Urothelium cell line (cell line): ENCODE data around the gene PTPRE.
A peak's percentile ranks its signal among the peaks of the same experiment; 100 is the strongest.

Experiments
- DNase-seq: peaks from one replicate; pipeline ENCODE4 v3.0.0; 2011; ENCODE audit warnings: low spot score, mixed read lengths
- FAIRE-seq: peaks from 2 replicates; lab custom pipeline; 2011; peaks lifted over from hg19 to GRCh38; lab: Jason Lieb, UNC

PTPRE gene

GRCh38 chr10:128109707-128110106 is 202.8 kb downstream of the PTPRE start:
- no peak for DNase-seq
- no peak for FAIRE-seq

- DNase-seq (no peak), FAIRE-seq (no peak)
Observed at GRCh38 chr10:128110339-128110738, 203.4 kb downstream of the PTPRE start.

DNA sequence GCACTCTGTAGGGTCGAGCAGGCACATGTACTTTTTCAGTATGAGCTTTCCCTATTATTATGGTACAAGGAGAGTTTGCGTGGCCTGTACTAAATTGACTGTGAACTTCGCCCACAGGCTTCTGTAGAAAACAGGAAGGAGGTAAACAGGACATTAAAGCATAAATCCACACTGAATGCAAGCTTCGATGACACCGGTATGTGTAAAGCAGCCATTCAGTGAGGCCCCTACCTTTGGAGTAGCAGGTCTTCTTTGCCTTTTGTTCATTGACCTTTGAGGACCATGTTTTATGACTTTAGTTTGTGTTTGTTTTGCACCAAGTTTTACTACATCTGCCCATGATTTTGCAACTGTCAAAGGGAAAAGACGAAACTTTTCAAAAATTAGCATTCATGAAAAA is 204.8 kb downstream of the PTPRE start:
- FAIRE-seq (no peak), DNase-seq (no peak)

GRCh38 chr10:128113026-128113425 is 206.1 kb downstream of the PTPRE start:
- FAIRE-seq, result no peak

DNA sequence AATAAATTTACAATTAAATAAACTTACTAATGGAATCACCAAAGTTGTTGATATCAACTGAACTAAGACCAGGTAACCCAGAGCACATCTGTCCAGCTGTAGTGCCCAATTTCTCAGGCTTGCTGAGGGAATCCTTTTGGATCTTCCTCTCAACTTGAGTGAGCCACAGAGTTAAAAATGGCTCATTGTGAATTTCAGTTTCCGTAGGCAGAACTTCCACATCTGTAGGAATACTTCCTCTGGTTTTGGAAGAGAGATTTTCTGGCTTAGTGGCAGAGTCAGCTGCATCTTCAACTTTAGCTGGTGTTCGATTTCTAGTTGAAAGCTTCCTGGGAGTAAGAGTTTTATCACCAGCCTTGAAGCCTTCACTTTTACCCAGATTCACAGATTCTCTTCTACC is 208.0 kb downstream of the PTPRE start:
- DNase-seq (no peak), FAIRE-seq (no peak)

More at GRCh38 chr10:128113026-128113425, 206.1 kb downstream of the PTPRE start:
- no peak for DNase-seq

GRCh38 chr10:128115356-128115755 is 208.5 kb downstream of the PTPRE start:
- DNase-seq, result no peak
- no peak for FAIRE-seq

DNA sequence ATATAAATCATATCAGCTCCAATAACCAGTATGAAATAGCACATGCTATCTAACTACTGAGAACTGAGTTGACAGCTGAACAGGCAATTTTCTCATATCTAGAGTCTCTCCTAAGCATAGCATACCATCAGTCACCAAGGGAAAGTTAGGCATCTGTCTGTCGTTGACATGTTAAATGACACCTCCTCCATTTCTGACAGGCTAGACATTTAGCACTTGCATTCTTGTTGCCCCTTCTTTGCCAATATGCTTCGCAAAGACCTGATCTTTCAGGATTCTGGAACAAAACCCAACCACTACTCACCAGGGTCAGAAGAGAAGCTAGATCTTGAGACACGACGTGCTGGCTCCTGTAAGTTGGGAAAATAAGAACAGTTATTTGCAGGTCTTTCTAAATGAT is 209.3 kb downstream of the PTPRE start:
- FAIRE-seq (no peak), DNase-seq (no peak)

DNA sequence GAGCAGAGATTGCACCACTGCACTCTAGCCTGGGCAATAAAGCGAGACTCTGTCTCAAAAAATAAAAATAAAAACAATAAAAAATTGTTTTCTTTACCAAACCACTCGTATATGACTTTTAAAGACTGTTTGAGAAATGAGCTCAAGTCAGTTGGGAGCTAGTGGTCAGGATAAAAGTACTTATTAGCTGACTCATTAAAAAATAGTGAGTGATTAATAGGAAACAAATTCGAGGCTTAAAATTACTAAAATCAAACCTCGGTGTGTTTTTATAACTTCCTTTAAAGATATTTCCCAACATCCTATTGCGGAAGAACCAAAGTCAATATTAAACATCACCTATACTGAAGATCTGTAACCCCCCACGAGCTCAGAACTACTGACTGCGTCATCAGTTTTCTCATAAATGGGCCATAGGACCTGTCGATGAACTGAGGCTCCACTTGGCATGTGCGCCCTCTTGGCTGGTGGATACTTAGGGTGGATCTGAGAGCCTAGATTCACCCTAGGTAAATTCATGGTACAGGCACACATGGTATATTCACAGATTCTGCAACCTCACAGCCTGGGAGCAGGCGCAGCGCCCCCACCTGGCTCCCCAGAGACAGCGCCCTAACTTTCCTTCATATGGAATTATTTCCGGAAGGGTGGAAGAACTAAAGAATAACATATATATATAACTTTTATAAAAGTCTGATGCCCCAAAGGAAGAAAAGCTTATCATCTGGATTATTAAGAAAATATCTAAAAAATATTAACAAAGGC is 210.1 kb downstream of the PTPRE start:
- FAIRE-seq, result no peak
- DNase-seq, result no peak

- no peak for FAIRE-seq
- no peak for DNase-seq
Observed at GRCh38 chr10:128121750-128122412, 215.0 kb downstream of the PTPRE start.

DNA sequence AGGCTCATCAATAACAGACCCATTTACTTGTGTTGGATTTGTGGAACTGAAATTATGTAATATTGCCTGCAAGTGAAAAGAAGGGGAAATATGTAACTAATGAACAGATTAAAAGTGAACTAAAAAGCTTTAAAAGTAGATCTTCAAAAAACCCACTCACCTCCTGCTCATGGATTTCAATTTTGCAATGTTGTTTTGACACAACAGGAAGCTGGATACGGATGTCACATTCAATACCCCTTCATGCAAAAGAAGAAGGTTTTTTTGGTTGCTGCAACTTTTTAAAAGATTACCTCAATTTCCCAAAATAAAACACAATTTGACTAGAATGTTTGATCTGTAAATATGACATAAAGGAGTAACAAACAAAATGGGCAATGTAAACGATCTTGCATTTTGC is 216.0 kb downstream of the PTPRE start:
- FAIRE-seq (no peak), DNase-seq (no peak)

- DNase-seq (no peak), FAIRE-seq (no peak)
Observed at GRCh38 chr10:128123846-128124245, 216.9 kb downstream of the PTPRE start.

- FAIRE-seq (no peak), DNase-seq (no peak)
Observed at GRCh38 chr10:128124813-128125403, 218.0 kb downstream of the PTPRE start.

GRCh38 chr10:128125416-128125943 is 218.6 kb downstream of the PTPRE start:
- DNase-seq (no peak), FAIRE-seq (no peak)

- FAIRE-seq, result no peak
- DNase-seq, result peak; percentile 91
Observed at GRCh38 chr10:128125944-128126764, 219.3 kb downstream of the PTPRE start, which contains the start of gene MKI67. TSS of gene MKI67 (minus strand) at chr10:128126423. CDS start at chr10:128125667, 756 bp downstream.

DNA sequence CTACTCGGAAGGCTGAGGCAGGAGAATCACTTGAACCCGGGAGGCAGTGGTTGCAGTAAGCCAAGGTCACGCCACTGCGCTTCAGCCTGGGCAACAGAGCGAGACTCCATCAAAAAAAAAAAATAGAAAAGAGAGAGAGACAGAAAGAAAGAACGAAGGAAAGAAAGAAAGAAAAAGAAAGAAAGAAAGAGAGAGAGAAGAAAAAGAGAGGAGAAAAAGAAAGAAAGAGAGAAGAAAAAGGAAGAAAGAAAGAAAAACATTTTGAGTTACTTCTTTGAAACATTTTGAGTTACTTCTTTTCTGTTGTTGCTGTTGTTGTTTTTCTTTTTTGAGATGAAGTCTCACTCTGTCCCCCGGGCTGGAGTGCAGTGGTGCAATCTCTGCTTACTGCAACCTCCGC is 221.7 kb downstream of the PTPRE start:
- DNase-seq (no peak), FAIRE-seq (no peak)

DNA sequence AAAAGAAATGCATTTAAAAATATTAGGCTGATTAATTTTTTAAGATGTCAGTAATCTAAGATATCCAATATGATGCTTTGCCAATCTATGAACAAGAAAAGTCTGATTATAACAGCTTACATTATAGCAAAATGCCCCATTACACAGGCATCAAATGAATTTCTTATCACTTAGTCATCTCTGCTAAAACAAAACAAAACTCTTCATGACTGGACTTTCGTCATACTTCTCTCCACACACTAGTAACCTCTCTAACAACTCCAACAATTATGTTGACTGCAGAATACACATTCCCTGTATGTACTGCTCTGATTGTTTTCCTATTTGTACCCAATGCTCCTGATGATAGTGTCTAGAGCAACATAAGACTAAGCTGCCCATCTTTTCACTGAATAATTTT is 223.1 kb downstream of the PTPRE start:
- FAIRE-seq (no peak), DNase-seq (no peak)
